Psoas muscle (tissue), 8 donors: ENCODE results near the gene CFDP1. TPM values are rescaled to one million over a fixed set of nuclear protein-coding genes. Genes with fewer than 3 reads are reported as not detected.

ENCODE experiments used
- ATAC-seq, 4 donors: fragments of 200-7000 bp; cut with Tn5 transposase; one replicate each; pipeline ENCODE4 v1.9.1; 2020; ENCODE audit warnings: moderate library complexity in 3 of 4, mild to moderate bottlenecking in 2 of 4
- DNase-seq, 2 donors: peaks; one replicate each; pipeline ENCODE4 v3.0.0-alpha.2; 2020
- H3K27ac ChIP-seq: fragments of 200-600 bp; one replicate; pipeline ENCODE4 v1.8.0; 2022
- H3K27me3 ChIP-seq, 3 donors: fragments of 200-600 bp in 1 of 3; one replicate each; pipeline versions ENCODE4 v1.6.1 to v1.8.0; 2013 to 2022; ENCODE audit warnings: low read length in 2 of 3, mild to moderate bottlenecking in 2 of 3, moderate library complexity in 1 of 3; ENCODE audit not compliant: insufficient read depth in 3 of 3
- H3K36me3 ChIP-seq, 2 donors: fragments of 200-600 bp in 1 of 2; one replicate each; pipeline versions ENCODE4 v1.6.1 to v1.8.0; 2013 to 2022; ENCODE audit warnings: low read depth in 1 of 2, mild to moderate bottlenecking in 1 of 2, moderate library complexity in 1 of 2; ENCODE audit not compliant: insufficient read depth in 1 of 2
- H3K4me1 ChIP-seq: fragments of 200-600 bp; one replicate; pipeline ENCODE4 v1.8.0; 2022
- H3K4me3 ChIP-seq: fragments of 200-600 bp; one replicate; pipeline ENCODE4 v1.8.0; 2022; ENCODE audit warnings: mild to moderate bottlenecking
- H3K9me3 ChIP-seq: fragments of 200-600 bp; one replicate; pipeline ENCODE4 v1.8.0; 2022
- WGBS, 3 donors: extraction: QIAGEN DNeasy Blood & Tissue Kit; methylation state at CpG; one replicate each; pipeline versions ENCODE4 v1.1.6 to v1.1.7; 2013; 5-methylcytosine and 5-hydroxymethylcytosine counted together
- intact Hi-C, 2 donors: fragments of 100-400 bp; cut with DNase I; formaldehyde crosslinking; loops; one replicate each; pipeline versions ENCODE4 v1.11.0 to v1.14.2; 2022
- polyA plus RNA-seq, 3 donors: library from polyadenylated mRNA; stranded (reverse); fragments of 200-250 nt; gene quantifications; one replicate each; pipeline ENCODE4 v1.2.3, GENCODE V29; 2013
- total RNA-seq, 4 donors: library from RNA; stranded (reverse); fragmentation: NEBNext Ultra II Directional in 2 of 4; extraction: Animal tissue kit (Norgen Biotek cat#: 25700) in 2 of 4; gene quantifications; one replicate each; pipeline versions ENCODE4 v1.2.1 to v1.2.4, GENCODE V29; 2021 to 2023
- TF ChIP-seq, protein P1 (sequence below): fragments of 200-600 bp; IDR thresholded peaks from one replicate; pipeline ENCODE4 v1.8.0; 2022; ENCODE audit warnings: antibody characterized with exemption
- donor health status: healthy with polysubstance abuse.
- donor health status: DM: no; HTN: no; CAD: no; lungs with moderate emphysema.
- donor health status: Bipolar disorder and iron deficiency.
- donor health status: healthy.
- donor health status: DM: yes; HTN: yes; CAD: no.
- donor health status: DM: no; HTN: no; CAD: no.
- donor health status: DM: no; HTN: no; CAD: no.
- donor health status: DM: yes; HTN: yes; CAD: no.

Gene CFDP1
- total and polyA plus RNA-seq, 7 donors, result 16.6 to 78.2 (median 21.9) TPM

- Histone ChIP-seq H3K36me3 (peaks cover 0 to 11% of the 10 kb centered on the region in 2 donors), H3K27ac (peak overlapping the region; percentile 99), H3K4me3 (peak overlapping the region; percentile 100), H3K9me3 (no peaks in the 10 kb centered on the region), H3K4me1 (peaks cover 82% of the 10 kb centered on the region), H3K27me3 (no peaks in the 10 kb centered on the region)
- TF ChIP-seq, protein P1, sequence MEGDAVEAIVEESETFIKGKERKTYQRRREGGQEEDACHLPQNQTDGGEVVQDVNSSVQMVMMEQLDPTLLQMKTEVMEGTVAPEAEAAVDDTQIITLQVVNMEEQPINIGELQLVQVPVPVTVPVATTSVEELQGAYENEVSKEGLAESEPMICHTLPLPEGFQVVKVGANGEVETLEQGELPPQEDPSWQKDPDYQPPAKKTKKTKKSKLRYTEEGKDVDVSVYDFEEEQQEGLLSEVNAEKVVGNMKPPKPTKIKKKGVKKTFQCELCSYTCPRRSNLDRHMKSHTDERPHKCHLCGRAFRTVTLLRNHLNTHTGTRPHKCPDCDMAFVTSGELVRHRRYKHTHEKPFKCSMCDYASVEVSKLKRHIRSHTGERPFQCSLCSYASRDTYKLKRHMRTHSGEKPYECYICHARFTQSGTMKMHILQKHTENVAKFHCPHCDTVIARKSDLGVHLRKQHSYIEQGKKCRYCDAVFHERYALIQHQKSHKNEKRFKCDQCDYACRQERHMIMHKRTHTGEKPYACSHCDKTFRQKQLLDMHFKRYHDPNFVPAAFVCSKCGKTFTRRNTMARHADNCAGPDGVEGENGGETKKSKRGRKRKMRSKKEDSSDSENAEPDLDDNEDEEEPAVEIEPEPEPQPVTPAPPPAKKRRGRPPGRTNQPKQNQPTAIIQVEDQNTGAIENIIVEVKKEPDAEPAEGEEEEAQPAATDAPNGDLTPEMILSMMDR, result no peak
- peak; percentile 51 to 71 for DNase-seq
- intact Hi-C loops, result loop anchor here in 1 of 2 donors (5.0 kb wide), 1 partner anchor 40 kb away; no protein-coding TSS in a partner anchor
- ATAC-seq, result no peak
- WGBS, 3 donors, result 59 to 68% (median 63%) methylated on average over 14 of the region's 14 CpGs
These were observed 171.1 kb downstream of the CFDP1 start for GRCh38 chr16:75262104-75262799.

DNA sequence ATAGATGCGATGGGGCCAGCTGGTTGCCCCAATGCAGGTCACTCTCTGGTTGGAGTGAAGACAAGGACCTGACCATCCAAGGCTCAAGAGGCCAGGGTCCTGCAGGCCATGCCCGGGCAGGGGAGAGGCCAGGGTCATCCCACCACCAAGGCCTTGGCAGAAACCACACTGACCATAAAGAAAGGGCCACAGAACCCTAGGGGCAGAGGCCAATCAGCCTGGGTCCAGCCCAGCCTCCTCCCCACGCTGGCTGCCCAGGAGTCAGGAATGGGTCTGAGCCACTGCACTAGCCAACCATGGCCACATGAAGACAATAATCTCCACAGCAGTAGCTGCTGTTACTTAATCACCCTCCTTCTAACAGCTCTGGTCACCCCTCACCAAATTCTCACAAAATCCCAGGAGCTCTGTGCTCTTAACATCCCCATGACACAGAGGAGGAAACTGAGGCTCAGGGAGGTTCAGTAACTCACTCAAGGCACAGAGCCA lies 171.7 kb downstream of the CFDP1 start:
- intact Hi-C loops, result loop anchor here in 1 of 2 donors (5.0 kb wide), 1 partner anchor 41 kb away; no protein-coding TSS in a partner anchor
- Histone ChIP-seq H3K9me3 (no peaks in the 10 kb centered on the region), H3K27ac (peak overlapping the region; percentile 99), H3K27me3 (no peaks in the 10 kb centered on the region), H3K36me3 (peaks cover 0 to 11% of the 10 kb centered on the region in 2 donors), H3K4me1 (peaks cover 83% of the 10 kb centered on the region), H3K4me3 (peak overlapping the region; percentile 100)
- DNase-seq (no peak), ATAC-seq (no peak)
- TF ChIP-seq, protein P1, result no peak
- WGBS, 3 donors, result 70 to 93% (median 88%) methylated on average over 3 of the region's 3 CpGs

DNA sequence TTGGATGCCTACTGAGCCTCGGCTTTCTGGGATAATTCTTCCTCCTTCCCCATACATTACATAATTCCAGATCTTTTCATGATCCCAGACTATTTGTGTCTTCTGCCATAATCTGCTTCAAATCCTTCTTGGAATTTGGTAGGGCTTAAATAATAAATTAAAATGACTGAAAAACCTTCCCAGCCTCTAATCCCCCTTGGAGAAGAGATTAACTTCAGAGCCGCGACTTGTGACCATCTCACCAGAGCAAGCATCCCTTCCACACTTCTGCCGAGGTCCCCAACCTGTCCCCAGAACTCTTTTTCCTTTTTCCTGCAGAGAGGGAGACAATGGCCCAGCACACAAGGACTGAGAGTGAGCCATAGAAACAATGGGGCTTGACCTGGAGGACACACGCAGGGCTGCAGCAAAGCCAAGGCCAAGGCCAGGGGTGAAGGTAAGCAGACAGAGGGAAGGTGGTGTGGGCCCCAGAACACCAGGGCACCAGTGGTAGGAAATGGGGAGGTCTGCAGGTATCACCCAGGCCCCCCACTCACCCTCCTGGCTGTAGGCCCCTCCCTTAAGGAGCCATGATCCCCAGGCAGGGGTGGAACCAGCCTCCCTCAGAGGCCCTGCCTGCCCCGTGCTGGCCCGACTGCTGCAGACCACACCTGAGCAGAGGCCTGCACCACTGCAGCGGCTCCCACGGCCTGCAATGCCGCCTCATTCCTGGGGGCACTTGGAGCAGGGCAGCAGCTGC lies 172.3 kb downstream of the CFDP1 start:
- intact Hi-C loops, result loop anchor here in 1 of 2 donors (5.0 kb wide), 1 partner anchor 41 kb away; no protein-coding TSS in a partner anchor
- TF ChIP-seq, protein P1, result no peak
- peak overlapping the region; percentile 99 for H3K27ac ChIP-seq
- no peaks in the 10 kb centered on the region for H3K27me3 ChIP-seq
- no peaks in the 10 kb centered on the region for H3K9me3 ChIP-seq
- peaks cover 0 to 11% of the 10 kb centered on the region in 2 donors for H3K36me3 ChIP-seq
- ATAC-seq, result no peak
- 70 to 72% (median 72%) methylated on average over 10 of the region's 10 CpGs for WGBS, 3 donors
- H3K4me1 ChIP-seq, result peaks cover 84% of the 10 kb centered on the region
- no peak for DNase-seq
- no peak overlapping the region for H3K4me3 ChIP-seq

DNA sequence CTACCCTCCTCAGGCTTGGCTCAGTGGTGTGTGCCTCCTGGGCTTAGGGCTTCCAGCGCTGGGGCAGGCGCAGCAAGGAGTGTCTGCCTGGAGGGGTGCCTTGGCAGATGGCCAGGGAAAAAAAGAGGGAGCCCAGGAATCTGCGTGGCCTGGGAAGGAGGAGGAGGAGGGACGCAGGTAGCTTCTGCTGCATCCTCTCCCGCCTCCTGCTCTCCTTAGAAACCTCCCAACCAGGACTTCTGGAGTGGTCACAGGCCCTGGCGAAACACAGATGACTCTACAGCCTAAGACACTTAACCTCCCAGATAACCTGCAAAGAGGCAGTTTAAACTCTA lies 174.5 kb downstream of the CFDP1 start:
- TF ChIP-seq, protein P1, result no peak
- intact Hi-C loops, result no loop called here
- WGBS, 3 donors, result 79 to 85% (median 79%) methylated on average over 5 to 6 of the region's 6 CpGs
- DNase-seq, result no peak
- Histone ChIP-seq H3K4me1 (peaks cover 93% of the 10 kb centered on the region), H3K4me3 (no peak overlapping the region), H3K36me3 (peaks cover 0 to 11% of the 10 kb centered on the region in 2 donors), H3K27ac (peak overlapping the region; percentile 93), H3K9me3 (no peaks in the 10 kb centered on the region), H3K27me3 (no peaks in the 10 kb centered on the region)
- no peak for ATAC-seq
